HL-60 (cell line): ENCODE data around the gene SUMF1.

Experiments used
- DNase-seq, 2 experiments: peaks; one replicate each; pipeline ENCODE4 v3.0.0-alpha.2; 2010 to 2020; ENCODE audit warnings: low read depth in 1 of 2, low spot score in 1 of 2
- H3K27ac ChIP-seq: fragments of 250-450 bp; sonication (Bioruptor Pico); replicated peaks from 2 replicates; pipeline ENCODE4 v1.5.1; 2020; ENCODE audit warnings: mild to moderate bottlenecking, moderate library complexity
- H3K27me3 ChIP-seq: fragments of 250-450 bp; sonication (Bioruptor Pico); 2 replicates; pipeline ENCODE4 v1.5.1; 2021; ENCODE audit warnings: mild to moderate bottlenecking, moderate library complexity; ENCODE audit not compliant: insufficient read depth, poor library complexity, severe bottlenecking
- H3K4me3 ChIP-seq: replicated peaks from 2 replicates; pipeline ENCODE4 v1.5.1; 2011; ENCODE audit warnings: mild to moderate bottlenecking, control low read depth, low read length; ENCODE audit not compliant: insufficient read depth
- GABPA ChIP-seq: IDR thresholded peaks from 2 replicates; pipeline ENCODE4 v1.6.1; 2012; ENCODE audit warnings: low read depth
- POLR2AphosphoS5 ChIP-seq: IDR thresholded peaks from 2 replicates; pipeline ENCODE4 v1.6.1; 2012; ENCODE audit warnings: low read depth
- REST ChIP-seq: IDR thresholded peaks from 2 replicates; pipeline ENCODE4 v1.6.1; 2012; ENCODE audit warnings: low read depth; ENCODE audit not compliant: insufficient replicate concordance
- SPI1 ChIP-seq: IDR thresholded peaks from 2 replicates; pipeline ENCODE4 v1.6.1; 2012; ENCODE audit warnings: low read depth, mild to moderate bottlenecking, borderline replicate concordance
- TF ChIP-seq, protein P1 (sequence below): IDR thresholded peaks from one replicate; pipeline ENCODE4 v1.5.1; 2011; ENCODE audit warnings: low read length, control low read depth, inconsistent platforms; ENCODE audit not compliant: insufficient read depth

Gene SUMF1

GRCh38 chr3:4416961-4417360 lies 50.1 kb downstream of the SUMF1 start:
- no peak overlapping the region for H3K27ac ChIP-seq
- H3K27me3 ChIP-seq, result no peaks in the 10 kb centered on the region
- no peak overlapping the region for H3K4me3 ChIP-seq
- TF ChIP-seq SPI1 (no peak), GABPA (no peak), REST (no peak), POLR2AphosphoS5 (no peak)
- TF ChIP-seq, protein P1, sequence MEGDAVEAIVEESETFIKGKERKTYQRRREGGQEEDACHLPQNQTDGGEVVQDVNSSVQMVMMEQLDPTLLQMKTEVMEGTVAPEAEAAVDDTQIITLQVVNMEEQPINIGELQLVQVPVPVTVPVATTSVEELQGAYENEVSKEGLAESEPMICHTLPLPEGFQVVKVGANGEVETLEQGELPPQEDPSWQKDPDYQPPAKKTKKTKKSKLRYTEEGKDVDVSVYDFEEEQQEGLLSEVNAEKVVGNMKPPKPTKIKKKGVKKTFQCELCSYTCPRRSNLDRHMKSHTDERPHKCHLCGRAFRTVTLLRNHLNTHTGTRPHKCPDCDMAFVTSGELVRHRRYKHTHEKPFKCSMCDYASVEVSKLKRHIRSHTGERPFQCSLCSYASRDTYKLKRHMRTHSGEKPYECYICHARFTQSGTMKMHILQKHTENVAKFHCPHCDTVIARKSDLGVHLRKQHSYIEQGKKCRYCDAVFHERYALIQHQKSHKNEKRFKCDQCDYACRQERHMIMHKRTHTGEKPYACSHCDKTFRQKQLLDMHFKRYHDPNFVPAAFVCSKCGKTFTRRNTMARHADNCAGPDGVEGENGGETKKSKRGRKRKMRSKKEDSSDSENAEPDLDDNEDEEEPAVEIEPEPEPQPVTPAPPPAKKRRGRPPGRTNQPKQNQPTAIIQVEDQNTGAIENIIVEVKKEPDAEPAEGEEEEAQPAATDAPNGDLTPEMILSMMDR, result no peak
- no peak for DNase-seq

- TF ChIP-seq REST (no peak), SPI1 (no peak), POLR2AphosphoS5 (no peak), GABPA (no peak)
- TF ChIP-seq, protein P1, result no peak
- Histone ChIP-seq H3K27ac (no peak overlapping the region), H3K27me3 (no peaks in the 10 kb centered on the region), H3K4me3 (no peak overlapping the region)
- no peak for DNase-seq
Measured at GRCh38 chr3:4416427-4416945, 50.6 kb downstream of the SUMF1 start.

- Histone ChIP-seq H3K27ac (no peak overlapping the region), H3K27me3 (no peaks in the 10 kb centered on the region), H3K4me3 (no peak overlapping the region)
- TF ChIP-seq SPI1 (no peak), REST (no peak), POLR2AphosphoS5 (no peak), GABPA (no peak)
- TF ChIP-seq, protein P1, result no peak
- no peak for DNase-seq
Measured at GRCh38 chr3:4413467-4413866, 53.6 kb downstream of the SUMF1 start.
